Measurements from ENCODE around the gene TMEM198. TPM values are rescaled to one million over a fixed set of nuclear protein-coding genes. Genes with fewer than 3 reads are reported as not detected.

TMEM198 gene
- total RNA-seq, 4 donors from 2014 or later: 1.1 to 4.4 (median 1.2) TPM; not detected in 1

- Histone ChIP-seq H3K27me3 (peaks cover 40% of the 10 kb centered on the region), H3K27ac (peak within 1 kb of the TSS; percentile 87 to 99 (median 95)), H3K9me3 (no peaks in the 10 kb centered on the region), H3K36me3 (no peaks in the 10 kb centered on the region), H3K4me1 (peaks cover 12 to 36% (median 26%) of the 10 kb centered on the region in 4 donors), H3K4me3 (peak within 1 kb of the TSS; percentile 57 to 88 (median 80))
- peak; percentile 78 to 89 (median 88) for TF ChIP-seq POLR2AphosphoS5 (IDR thresholded peaks at IDR 0.05)
- peak; percentile 20 for TF ChIP-seq EP300 (IDR thresholded peaks at IDR 0.05; ENCODE audit: low read depth)
- TF ChIP-seq POLR2A (IDR thresholded peaks at IDR 0.05): peak; percentile 85
- TF ChIP-seq CTCF (IDR thresholded peaks at IDR 0.05): peak in 2 of 5 experiments; percentile 19 to 35
- in situ Hi-C loops (cut with MboI; ENCODE audit: low pct_ligation_motif_present in 1 of 4, low pct_unique_long_range_greater_than_20kb in 1 of 4, low sequenced_read_pairs in 3 of 4): no loop called here
- 1% methylated on average over 47 of the region's 49 CpGs; no CpG with 5 or more reads in 1 of the 2 donors for WGBS, 2 donors (ENCODE audit: low coverage in 1 of 2)
- intact Hi-C loops (cut with DNase I; ENCODE audit: low total_unique reads): no loop called here
- DNase-seq: peak; percentile 98
Observed at GRCh38 chr2:219498280-219499057, 45.4 kb upstream of the TMEM198 start, which contains the start of gene GMPPA. TSS of gene GMPPA (plus strand) at chr2:219498891. CDS start at chr2:219499976, 1,085 bp downstream.

GRCh38 chr2:219499058-219499307 lies 44.8 kb upstream of the TMEM198 start:
- peak overlapping the region; percentile 87 to 99 (median 95) for H3K27ac ChIP-seq
- no peaks in the 10 kb centered on the region for H3K9me3 ChIP-seq
- H3K4me1 ChIP-seq: peaks cover 12 to 36% (median 26%) of the 10 kb centered on the region in 4 donors
- TF ChIP-seq CTCF (IDR thresholded peaks at IDR 0.05) (no peak), POLR2A (IDR thresholded peaks at IDR 0.05) (no peak), EP300 (IDR thresholded peaks at IDR 0.05; ENCODE audit: low read depth) (no peak), POLR2AphosphoS5 (IDR thresholded peaks at IDR 0.05) (no peak)
- in situ Hi-C loops (cut with MboI; ENCODE audit: low pct_ligation_motif_present in 1 of 4, low pct_unique_long_range_greater_than_20kb in 1 of 4, low sequenced_read_pairs in 3 of 4): no loop called here
- 0% methylated on average over 3 of the region's 3 CpGs; no CpG with 5 or more reads in 1 of the 2 donors for WGBS, 2 donors (ENCODE audit: low coverage in 1 of 2)
- peaks cover 35% of the 10 kb centered on the region for H3K27me3 ChIP-seq
- H3K36me3 ChIP-seq: peaks cover 0 to 3% (median 0%) of the 10 kb centered on the region in 4 donors
- intact Hi-C loops (cut with DNase I; ENCODE audit: low total_unique reads): no loop called here
- H3K4me3 ChIP-seq: peak overlapping the region; percentile 57 to 88 (median 80)
- no peak for DNase-seq

GRCh38 chr2:219499555-219499954 lies 44.3 kb upstream of the TMEM198 start:
- peaks cover 0 to 8% (median 2%) of the 10 kb centered on the region in 4 donors for H3K36me3 ChIP-seq
- intact Hi-C loops (cut with DNase I; ENCODE audit: low total_unique reads): no loop called here
- H3K4me1 ChIP-seq: peaks cover 12 to 36% (median 26%) of the 10 kb centered on the region in 4 donors
- peak overlapping the region in 3 of 4 donors; percentile 57 to 84 (median 77) for H3K4me3 ChIP-seq
- in situ Hi-C loops (cut with MboI; ENCODE audit: low pct_ligation_motif_present in 1 of 4, low pct_unique_long_range_greater_than_20kb in 1 of 4, low sequenced_read_pairs in 3 of 4): no loop called here
- H3K27me3 ChIP-seq: peaks cover 29% of the 10 kb centered on the region
- no peaks in the 10 kb centered on the region for H3K9me3 ChIP-seq
- no peak for TF ChIP-seq POLR2A (IDR thresholded peaks at IDR 0.05)
- no peak for TF ChIP-seq POLR2AphosphoS5 (IDR thresholded peaks at IDR 0.05)
- no peak for TF ChIP-seq CTCF (IDR thresholded peaks at IDR 0.05)
- WGBS, 2 donors (ENCODE audit: low coverage in 1 of 2): 40 to 71% methylated on average over 1 of the region's 1 CpG
- no peak overlapping the region for H3K27ac ChIP-seq
- DNase-seq: no peak

GRCh38 chr2:219500135-219500534 lies 43.7 kb upstream of the TMEM198 start:
- H3K36me3 ChIP-seq: peaks cover 0 to 8% (median 3%) of the 10 kb centered on the region in 4 donors
- in situ Hi-C loops (cut with MboI; ENCODE audit: low pct_ligation_motif_present in 1 of 4, low pct_unique_long_range_greater_than_20kb in 1 of 4, low sequenced_read_pairs in 3 of 4): no loop called here
- no peaks in the 10 kb centered on the region for H3K9me3 ChIP-seq
- H3K27me3 ChIP-seq: peaks cover 23% of the 10 kb centered on the region
- no peak overlapping the region for H3K4me3 ChIP-seq
- 94 to 100% methylated on average over 1 to 2 of the region's 2 CpGs for WGBS, 2 donors (ENCODE audit: low coverage in 1 of 2)
- intact Hi-C loops (cut with DNase I; ENCODE audit: low total_unique reads): no loop called here
- H3K27ac ChIP-seq: no peak overlapping the region
- H3K4me1 ChIP-seq: peaks cover 12 to 35% (median 26%) of the 10 kb centered on the region in 4 donors
- DNase-seq: no peak
- no peak for TF ChIP-seq CTCF (IDR thresholded peaks at IDR 0.05)
- no peak for TF ChIP-seq EP300 (IDR thresholded peaks at IDR 0.05; ENCODE audit: low read depth)
- TF ChIP-seq POLR2A (IDR thresholded peaks at IDR 0.05): no peak
- no peak for TF ChIP-seq POLR2AphosphoS5 (IDR thresholded peaks at IDR 0.05)
